Measurements from ENCODE around the gene COL4A1.

The COL4A1 gene

DNA sequence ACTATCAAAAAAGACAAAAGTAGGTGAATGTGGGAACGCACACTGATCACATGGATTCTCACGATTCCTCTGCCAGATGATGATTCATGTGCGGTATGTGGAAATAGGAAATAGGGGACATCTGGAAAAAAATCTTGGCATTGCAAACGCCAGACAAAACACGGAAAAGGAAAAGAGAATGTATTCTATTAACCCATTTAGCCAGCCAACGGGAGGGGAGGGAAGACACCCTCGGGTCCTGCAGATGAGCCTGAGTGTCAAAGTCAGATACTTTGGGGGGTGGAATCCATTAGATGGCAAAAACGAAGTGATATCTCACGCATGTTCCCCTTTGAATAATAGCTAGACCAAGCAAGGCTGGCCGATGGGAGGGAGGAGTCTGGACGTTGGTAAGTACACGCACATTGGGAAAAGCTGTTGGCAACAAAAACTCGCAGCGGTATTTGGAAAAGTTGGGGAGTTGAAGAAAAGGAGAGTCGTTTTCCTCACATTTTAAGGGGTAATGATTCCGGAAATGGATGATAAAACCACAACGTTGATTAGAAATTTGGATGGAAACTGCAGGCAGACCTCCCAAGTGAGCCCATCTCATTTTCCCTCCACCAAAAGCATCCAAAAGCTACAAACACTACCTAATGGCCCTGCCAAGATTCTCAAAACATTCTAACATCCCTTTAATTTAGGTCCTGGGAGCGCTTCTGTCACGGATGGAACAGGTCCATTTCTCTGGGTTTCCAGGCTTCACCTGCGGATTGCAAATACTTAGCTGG lies 73.6 kb downstream of the COL4A1 start:
- DNase-seq, result no peak

DNA sequence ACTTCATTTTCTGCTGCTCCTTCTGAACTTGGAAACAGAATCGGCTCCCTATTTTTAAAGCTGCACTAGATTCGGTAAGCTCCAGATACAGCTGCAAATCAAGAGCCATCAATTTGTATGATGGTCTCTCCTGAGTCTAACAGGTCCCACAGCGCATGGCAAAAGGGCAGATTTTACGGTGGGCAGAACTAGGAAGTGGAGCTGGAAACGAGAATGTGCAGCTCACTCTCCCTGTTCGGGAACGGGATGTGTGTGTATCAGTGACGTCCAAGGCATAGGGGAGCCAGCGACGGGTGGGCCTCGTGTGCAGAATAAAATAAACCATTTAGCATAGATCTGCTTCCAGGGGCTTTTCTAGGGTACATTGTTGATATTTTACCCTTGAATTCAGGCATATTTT lies 74.2 kb downstream of the COL4A1 start:
- no peak for DNase-seq

DNA sequence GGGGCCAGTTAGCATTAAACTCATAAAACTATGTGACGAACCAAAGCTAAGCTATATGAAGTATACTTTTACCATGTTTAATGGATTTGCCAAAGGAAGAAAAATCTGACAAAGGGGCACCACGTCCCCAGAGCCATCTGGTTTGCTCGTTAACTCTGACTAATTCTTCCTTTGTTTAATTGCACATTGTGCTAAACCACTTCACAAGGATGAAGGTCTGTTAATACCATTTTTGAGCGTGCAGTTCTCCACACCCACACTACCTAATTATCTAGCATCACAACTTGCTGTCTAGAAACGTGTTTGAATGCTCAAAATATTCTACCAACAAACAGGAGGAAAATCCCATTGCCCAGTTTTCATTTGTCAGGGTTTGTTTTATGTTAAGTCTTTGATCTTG lies 74.8 kb downstream of the COL4A1 start:
- no peak for DNase-seq

DNA sequence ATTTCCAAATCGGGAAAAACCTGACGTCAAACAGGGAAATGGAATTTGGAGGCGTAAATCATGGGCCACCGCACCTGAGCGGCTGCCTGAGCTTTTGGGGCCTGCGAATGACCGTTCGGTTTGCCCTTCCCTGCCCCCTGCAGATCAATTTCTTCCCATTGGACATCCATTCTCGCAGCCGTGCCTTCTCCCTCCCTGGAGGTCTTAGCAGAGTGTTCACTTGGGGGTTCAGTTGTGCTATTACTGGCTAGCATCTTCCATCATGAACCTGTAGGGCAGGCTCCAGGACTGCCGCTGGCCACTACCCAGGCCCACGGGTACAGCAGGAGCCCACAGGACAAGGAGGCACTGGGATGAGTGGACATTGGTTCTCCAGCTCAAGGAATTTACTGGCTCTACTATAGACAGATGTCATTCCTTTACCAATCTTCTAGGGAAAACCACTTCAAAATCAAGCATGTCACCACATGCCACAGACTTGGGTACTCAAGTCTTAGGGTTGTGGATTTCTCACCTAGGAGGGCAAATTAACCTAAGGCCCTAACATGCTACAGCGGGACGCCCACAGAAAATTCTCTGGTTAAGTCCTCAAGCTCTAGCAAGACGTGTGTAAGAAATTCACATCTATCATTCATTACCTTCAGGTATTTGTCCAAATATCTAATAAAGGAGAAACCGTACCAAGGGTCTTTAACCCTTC lies 75.5 kb downstream of the COL4A1 start:
- DNase-seq, result no peak

DNA sequence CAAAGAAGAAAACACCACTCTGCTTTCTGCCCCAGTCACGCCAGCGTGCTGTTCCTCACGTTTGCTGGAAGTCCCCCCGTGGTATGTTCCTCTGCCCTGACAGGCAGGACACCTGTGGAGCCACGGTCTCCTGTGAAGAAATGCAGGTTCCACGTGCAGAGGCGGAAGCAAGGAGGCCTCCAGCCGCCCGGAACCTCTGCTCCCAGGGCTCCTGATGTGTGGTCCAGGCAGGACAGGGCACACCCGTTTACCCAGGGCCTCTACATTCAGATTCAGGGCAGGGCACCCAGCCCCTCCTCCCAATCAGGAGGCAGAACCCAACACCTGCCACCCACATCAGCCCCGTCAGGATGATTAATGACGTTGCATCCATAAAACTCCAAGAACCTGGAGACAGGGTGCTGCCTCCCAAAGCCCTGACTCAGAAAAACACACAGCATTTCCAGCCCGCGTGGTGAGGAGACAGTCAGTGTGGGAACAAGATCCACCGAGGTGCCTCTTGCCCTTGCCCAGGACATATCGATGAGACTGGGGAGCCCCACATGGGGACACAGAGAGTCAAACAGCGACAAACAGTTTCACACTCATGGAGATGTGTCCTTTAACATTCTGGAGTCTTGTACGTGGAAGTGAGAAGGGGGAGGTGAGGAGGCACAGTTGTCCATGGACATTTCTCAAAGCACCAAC lies 76.2 kb downstream of the COL4A1 start:
- no peak for DNase-seq

DNA sequence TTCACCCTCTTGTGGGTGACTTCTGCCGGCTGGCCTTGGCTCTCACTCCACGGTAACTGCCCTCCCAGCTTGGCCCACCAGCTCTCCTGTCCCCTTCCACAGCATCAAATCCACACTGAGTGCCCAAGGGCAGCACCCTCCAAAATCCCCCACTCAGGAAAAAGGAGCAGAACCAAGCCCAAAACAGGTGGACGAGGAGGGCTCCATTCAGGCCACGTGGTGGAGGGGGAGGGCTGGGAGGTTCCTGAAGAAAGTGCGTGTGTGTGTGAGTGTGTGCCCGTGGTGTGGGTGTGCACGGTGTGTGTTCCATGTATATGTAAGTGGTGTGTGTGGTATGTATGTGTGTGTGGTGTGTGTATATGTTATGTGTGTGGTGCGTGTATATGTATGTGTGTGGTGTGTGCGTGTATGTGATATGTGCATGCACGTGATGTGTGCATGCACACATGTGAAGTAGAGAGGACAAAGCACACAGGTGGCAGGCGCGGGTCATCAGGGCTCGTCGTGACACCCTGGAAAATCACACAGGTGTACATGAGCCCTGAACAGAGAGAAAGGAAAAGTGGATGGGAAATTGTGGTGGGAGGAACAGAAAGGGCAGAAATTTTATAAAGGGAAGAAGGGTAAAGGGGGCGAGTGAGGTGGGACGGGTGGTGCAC lies 76.9 kb downstream of the COL4A1 start:
- DNase-seq, result no peak

DNA sequence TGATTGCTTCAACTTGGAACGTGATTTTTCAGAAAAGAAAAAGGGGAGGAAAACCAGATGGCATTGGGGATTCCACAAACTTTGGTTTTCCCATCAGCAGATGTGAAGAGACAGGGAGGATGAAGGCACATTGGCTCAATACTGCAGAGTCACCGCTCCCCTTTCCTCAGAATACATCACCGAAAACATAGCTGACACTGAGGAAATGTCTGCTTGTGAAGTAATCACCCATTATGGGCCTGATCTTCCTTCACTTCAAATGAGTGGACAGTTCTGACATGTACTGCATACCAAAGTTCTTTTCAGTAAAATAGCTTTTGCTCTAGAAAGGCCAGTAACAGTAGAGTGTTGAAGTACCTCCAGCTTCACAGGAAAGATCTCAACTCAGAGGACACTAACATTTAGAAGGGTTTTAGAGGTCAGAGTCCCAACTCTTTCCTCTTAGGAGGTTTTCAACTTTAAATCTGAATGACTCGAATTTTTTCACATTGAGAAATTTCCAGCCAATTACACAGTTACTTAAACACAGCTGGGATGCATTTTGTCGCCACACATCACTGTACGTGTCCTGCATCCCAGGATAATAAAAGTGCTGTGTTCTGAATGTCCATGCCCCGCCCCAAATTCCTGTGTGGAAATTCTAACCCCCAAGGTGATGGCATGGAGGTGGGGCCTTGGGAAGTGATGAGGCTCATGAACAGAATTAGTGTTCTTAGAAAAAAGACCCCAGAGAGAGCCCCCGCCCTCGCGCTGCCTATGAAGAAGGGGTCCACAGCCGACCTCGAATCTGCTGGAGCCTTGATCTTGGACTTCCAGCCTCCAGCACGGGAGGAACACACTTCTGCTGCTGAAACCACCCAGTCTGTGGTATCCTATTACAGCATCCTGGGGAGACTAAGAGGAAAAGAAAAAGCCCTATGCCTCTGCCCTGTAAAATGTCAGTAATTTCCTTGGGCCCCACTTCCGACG lies 77.7 kb downstream of the COL4A1 start:
- no peak for DNase-seq

DNA sequence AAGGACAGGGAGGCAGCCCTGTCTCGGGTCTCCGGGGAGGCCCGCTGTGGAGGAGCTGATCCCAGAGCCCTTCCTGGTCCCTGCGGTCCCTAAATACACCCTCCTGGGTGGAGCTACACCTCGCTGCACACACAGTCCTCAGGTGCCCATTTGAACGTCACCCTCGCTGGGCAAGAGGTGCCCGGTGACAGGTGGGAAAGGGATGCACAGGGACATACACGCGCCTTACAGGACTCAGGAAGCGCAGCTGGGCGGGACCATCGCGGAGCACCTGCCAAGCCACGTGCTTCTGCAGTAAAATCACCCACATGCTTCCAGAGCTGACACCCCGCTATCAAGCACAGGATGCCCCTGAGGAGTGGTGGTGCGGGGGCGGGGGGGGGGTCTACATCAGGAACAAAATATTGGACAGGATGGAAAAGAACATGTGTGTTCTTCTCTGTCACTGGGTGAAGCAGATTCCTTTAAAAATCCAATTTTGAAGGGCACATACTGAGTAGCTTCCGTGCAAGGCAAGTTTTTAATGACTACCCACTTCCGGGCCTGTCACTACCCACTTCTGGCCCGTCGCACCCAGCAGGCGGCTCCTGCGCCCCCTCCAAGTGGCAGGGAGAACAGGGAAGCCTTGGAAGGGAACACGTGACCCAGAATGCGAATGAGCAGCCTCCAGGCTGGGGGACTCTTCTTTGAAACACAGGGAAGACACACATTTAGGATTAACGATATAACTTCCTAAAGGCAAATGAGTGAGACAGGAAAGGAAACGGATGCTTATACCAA lies 78.9 kb downstream of the COL4A1 start:
- no peak for DNase-seq

DNA sequence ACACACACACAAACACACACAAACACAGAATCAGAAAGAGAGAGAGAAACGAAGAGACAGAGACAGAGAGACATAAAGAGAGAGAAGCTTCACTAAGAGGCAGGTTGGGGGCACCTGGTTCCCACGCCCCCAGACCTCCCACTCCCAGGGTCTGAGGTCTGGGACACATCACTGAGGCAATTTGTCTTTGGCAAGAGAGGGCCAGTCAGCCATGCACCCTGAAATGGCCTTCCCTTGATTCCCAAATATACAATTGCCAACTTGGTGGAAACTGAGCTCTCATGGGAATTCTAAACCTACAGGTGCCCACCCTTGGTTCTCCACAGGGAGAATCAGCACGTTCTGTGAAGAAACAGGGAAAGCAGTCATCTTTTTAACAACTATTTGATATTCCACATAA lies 79.5 kb downstream of the COL4A1 start:
- no peak for DNase-seq

DNA sequence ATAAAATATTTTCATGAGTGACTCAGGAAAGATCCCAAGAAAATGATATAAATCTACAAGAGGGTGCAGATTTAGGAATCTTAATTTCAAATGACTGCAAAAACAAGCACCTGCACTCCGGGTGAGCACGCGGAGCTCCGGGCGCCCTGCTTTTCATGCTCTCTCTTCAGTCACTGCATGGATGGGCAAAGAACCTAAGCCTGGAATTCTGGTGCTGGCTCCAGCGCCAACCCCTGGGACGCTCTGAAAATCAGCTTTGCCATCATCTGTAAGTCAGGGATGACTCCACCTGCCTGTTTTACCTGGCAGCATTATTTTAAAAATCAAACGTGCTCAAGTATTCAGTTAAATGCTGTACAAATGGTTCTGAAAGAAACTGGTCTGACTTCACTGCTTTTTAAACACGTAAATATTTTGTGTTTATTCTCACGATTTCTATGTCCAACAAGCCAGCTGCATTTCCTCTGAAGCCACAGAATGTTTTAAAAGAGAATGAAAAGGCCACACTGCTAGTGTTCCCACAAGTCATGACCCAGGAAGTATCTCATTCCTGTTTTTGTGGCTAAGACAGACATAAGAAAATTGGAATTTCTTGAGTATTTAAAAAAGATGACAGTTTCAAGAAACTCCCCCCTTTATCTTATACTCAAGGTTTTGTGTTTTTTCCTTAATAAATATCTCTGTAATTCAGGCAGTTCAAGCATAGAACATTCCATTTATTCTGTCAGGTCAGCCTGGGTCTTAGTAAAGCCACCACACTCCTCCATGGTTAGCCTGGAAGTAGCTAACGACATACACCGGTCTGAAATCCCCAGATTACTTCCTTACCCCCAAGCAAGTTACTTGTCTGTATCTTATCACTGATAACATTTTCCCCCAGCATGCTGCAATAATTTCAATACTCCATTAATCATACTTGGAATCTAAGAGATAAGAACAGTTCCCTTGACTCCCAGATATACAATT lies 81.1 kb downstream of the COL4A1 start:
- no peak for DNase-seq

DNA sequence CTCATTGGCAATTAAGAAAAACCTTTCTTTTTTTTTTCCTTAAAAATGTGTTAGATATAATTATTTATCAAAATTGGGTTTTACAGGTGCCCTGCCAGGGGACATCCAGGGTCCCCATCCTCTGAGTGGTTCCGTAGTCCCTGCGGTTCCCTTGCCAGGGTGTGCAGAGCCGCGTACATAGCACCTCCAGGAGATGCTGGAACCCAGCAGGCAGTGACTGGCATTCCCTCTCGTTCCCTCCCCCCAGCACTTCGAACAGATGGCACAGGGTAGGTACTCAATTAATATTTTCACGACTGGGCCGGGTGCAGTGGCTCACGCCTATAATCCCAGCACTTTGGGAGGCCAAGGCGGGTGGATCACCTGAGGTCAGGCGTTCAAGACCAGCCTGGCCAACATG lies 82.0 kb downstream of the COL4A1 start:
- DNase-seq, result no peak

DNA sequence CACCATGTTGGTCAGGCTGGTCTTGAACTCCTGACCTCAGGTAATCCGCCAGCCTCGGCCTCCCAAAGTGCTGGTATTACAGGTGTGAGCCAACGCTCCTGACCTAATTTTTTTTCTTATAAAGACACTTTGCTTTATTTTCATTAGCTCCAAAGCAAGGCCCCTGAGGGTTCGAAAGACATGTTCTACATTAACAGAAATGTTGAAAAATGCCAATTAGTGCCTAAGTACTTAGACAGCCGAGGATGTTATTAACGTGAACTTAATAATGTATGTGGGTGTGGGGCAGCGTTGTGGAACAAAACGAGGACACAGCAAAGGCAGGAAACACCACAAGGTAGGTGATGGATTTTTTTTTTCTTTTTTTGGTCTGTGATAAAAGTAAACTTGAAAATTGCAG lies 82.4 kb downstream of the COL4A1 start:
- DNase-seq, result no peak

DNA sequence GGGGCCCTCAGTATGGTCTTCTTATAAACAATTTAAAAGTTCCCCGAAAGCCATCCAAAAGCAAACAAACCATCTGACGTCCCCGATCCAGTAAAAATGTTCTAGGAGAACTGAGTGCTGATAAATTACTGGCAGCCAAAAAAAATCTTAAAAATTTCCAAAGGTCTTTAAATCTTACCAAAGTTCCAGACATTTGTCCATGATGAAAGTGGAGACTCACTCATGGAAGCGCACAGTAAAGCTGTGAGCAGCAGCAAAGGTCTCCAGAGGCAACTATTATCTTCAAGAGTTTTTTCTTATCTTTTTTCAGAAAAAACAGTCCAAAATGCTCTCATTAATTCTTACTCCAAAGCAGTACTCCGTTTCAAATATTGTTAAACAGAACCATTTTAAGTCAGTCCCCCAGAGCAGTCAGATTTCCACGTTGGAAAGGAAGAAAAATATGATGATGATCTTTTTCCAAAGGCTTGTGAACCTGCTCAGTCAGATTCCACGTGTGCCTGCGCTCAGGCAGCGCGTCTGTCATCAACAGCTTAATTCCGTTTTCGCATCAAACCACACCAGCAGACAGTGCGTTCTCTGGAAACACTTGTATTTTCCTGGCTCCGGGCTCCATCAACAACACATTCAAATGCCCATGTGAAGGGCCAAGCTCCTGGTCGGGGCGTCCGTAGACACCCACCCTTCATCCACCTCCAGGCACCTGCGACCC lies 85.4 kb downstream of the COL4A1 start:
- DNase-seq, result no peak

DNA sequence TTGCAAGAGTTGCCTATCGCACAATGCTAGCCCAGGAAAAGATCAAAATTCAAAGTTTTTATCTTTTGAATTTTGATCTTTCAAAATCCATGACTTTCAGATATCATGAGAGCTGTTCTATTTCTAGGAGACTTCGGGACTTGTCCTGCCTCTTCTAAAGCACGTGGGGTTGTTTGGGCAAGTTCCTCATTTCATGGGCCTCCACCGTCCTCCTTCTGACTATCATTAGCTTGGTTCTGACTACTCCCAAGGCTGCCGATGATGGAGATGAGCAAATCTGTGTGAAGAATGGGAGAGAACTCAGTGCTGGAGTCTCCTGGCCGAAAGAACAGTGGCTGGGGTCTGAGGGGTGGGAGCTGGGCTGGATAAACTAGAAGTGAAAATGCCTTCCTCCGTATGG lies 86.5 kb downstream of the COL4A1 start:
- DNase-seq, result no peak

DNA sequence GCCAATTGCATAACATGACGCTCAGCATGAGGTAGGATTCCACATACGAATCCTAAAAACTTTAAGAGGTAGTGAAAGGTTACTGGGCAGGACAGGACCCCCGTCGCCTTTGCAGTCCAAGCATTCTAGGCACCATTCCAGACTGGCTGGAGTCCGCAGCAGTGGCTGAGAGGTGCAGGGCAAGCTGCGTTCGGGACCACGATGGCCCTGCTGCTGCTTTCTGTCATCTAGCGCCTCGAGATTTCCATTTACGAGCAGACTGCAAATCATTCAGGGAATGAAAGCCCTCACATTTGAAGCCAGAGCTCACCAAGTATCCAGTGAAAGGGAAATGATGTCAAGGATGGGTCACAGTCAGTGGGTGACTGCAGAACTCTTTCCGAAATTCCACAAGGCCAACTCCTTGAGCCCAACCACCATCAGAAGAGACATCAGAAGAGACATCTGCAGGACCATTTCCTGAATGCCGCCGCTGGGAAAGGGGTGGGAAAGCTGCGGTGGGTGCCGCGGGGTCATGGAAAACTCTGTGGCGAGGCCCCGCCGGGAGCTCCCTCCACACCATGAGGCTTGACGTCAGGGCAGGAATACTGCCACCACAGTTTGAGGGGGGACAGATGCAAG lies 88.3 kb downstream of the COL4A1 start:
- no peak for DNase-seq

DNA sequence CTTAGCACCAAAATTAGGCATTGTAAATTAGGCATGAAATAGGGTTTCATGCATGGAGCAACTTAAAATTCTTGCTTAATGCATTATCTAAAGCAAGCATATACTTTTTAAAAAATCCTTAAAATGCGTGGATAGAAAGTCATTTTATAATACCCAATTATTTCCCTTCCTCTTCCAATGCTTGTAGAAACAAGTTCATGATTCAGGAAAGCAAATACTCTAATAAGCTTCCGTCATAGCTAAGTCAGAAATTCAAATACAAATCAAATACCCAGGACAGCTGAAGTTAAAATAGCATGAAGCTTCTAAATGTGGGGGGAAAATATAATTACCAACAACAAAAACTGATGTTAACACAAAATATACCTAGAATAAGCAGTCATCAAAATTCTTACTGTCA lies 89.1 kb downstream of the COL4A1 start:
- DNase-seq, result no peak

DNA sequence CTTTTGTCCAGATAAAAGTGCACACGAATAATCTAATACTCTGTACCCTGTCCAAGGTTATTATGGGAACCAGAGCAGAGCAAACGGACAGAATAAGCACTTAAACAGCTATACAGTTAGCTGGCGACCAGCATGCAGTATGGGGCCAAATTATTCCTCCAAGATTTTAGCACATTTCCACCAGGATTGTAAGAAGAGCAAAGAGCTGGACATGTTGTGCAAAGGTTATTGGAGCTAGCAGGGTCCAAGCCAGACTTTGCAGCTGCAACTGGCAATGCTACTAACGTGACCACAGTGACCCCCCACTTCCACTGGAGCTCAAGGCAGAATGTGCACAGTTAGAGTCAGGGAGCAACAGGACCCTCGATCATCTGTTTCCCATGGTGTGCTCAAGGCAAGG lies 89.9 kb downstream of the COL4A1 start:
- DNase-seq, result no peak

DNA sequence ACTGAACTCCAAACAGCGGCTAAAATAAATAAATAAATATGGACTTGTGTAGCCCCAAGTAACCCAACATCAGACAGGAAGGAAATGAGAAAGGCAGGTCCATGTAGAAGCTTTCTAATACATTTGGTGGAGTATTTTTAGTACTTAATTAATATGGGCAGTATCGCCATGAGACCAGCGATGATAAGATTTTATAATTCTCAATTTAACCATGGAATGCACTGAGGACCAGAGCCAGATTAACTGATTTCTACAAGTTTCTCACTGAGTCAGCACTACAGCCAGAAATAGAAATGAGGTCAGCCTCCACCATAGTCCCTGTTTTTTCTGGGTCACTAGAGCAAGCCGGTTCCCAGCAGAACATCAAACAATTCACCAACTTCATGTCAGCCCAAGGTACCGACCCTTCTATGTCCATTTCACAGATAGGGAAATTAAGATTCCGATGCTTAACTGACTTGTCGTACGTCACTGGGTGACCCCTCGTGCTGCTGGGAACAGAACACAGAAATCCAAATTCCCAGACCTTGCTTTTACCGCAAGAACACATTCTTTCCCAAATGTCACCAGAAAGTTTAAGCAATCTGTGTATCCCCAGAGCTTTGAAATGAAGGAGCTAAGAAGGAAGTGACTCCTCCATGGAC lies 90.4 kb downstream of the COL4A1 start:
- DNase-seq, result no peak

DNA sequence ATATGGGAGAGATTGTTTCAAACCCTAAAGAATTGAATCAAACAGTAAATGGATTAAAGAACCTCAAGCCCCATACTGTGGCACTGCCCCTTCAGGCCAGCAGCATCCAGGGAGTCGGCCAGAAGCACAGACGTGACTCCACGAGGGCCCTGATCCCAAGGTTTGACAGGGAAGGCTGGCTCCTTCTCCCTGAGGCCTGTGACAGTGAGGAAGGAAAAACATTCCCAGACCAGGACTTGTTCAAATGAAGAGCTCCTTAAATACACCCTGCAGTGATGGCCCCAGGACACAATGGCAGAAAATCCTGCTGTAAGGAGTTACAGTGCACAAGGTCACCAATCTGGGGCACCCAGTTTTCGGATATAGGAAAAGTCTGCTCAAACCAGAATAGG lies 91.0 kb downstream of the COL4A1 start:
- no peak for DNase-seq
